K562 (cell line): ENCODE results near the gene FTH1. TPM values are rescaled to one million over a fixed set of nuclear protein-coding genes. Genes with fewer than 3 reads are reported as not detected.
A peak's percentile ranks its signal among the peaks of the same experiment; 100 is the strongest.

Experiments
- AFF4 ChIP-seq: sonication (generic); formaldehyde crosslinking; IDR thresholded peaks from 2 replicates; pipeline ENCODE4 v1.8.0; 2023; ENCODE audit warnings: mild to moderate bottlenecking, missing genetic modification reagents
- BCL6 ChIP-seq: fragments of 250-450 bp; sonication (Bioruptor Pico); IDR thresholded peaks from 2 replicates; pipeline ENCODE4 v1.4.0; 2020
- CBX3 ChIP-seq, 2 experiments: IDR thresholded peaks; 1 replicate in 1 of 2; 2 replicates in 1 of 2; pipeline ENCODE4 v1.6.1; 2012; ENCODE audit warnings: inconsistent platforms in 2 of 2, low read length in 2 of 2, borderline replicate concordance in 1 of 2, control low read depth in 1 of 2
- CHD4 ChIP-seq: fragments of 200-600 bp; sonication (generic); IDR thresholded peaks from 3 replicates; pipeline ENCODE4 v1.6.1; 2012; ENCODE audit warnings: low read depth, mild to moderate bottlenecking, mixed read lengths, low read length, inconsistent platforms; ENCODE audit not compliant: insufficient read depth, insufficient replicate concordance, poor library complexity, severe bottlenecking
- ESRRB ChIP-seq: fragments of 250-450 bp; sonication (Bioruptor Pico); IDR thresholded peaks from 2 replicates; pipeline ENCODE4 v1.5.0; 2020; ENCODE audit warnings: mild to moderate bottlenecking, moderate library complexity, borderline replicate concordance
- HSF4 ChIP-seq: fragments of 250-450 bp; sonication (Bioruptor Pico); IDR thresholded peaks from 2 replicates; pipeline ENCODE4 v2.1.2; 2022; ENCODE audit warnings: mild to moderate bottlenecking, moderate library complexity, borderline replicate concordance
- KDM4B ChIP-seq, 2 experiments: fragments of 450-650 bp in 1 of 2; sonication (generic) in 1 of 2; IDR thresholded peaks; 2 replicates each; pipeline ENCODE4 v1.6.1; 2016 to 2017; ENCODE audit warnings: borderline replicate concordance in 2 of 2, antibody characterized with exemption in 1 of 2, low read depth in 1 of 2, mild to moderate bottlenecking in 1 of 2
- POLR2AphosphoS5 ChIP-seq: IDR thresholded peaks from 2 replicates; pipeline ENCODE4 v1.6.1; 2011; ENCODE audit warnings: mild to moderate bottlenecking, low read depth, low read length, moderate library complexity; ENCODE audit not compliant: control insufficient read depth, insufficient read depth
- RAD21 ChIP-seq, 2 experiments: fragments of 250-450 bp in 1 of 2; fragments of 450-650 bp in 1 of 2; sonication (Bioruptor Pico) in 1 of 2; formaldehyde crosslinking in 1 of 2; IDR thresholded peaks in 1 of 2; conservative IDR thresholded peaks in 1 of 2; 2 replicates each; pipeline versions ENCODE4 v1.4.0 to v1.8.0; 2020 to 2022; ENCODE audit warnings: mild to moderate bottlenecking in 2 of 2, moderate library complexity in 1 of 2
- RNF219 ChIP-seq: fragments of 250-450 bp; sonication (Bioruptor Pico); IDR thresholded peaks from 2 replicates; pipeline ENCODE4 v1.5.0; 2022; ENCODE audit warnings: mild to moderate bottlenecking
- SMAD3 ChIP-seq: fragments of 450-650 bp; formaldehyde crosslinking; conservative IDR thresholded peaks from 2 replicates; pipeline ENCODE4 v1.4.0; 2020; ENCODE audit warnings: mild to moderate bottlenecking
- STAT5B ChIP-seq: fragments of 250-450 bp; sonication (Bioruptor Pico); IDR thresholded peaks from 2 replicates; pipeline ENCODE4 v1.8.0; 2021; ENCODE audit warnings: mild to moderate bottlenecking, inconsistent platforms
- TAF7 ChIP-seq: fragments of 450-650 bp; IDR thresholded peaks from 2 replicates; pipeline ENCODE4 v1.6.1; 2016; ENCODE audit warnings: missing genetic modification characterization, missing compliant biosample characterization
- TFAP4 ChIP-seq: sonication (generic); formaldehyde crosslinking; IDR thresholded peaks from 2 replicates; pipeline ENCODE4 v1.8.0; 2022; ENCODE audit warnings: missing genetic modification reagents, mild to moderate bottlenecking, moderate library complexity, borderline replicate concordance
- TFE3 ChIP-seq: fragments of 450-650 bp; formaldehyde crosslinking; IDR thresholded peaks from 2 replicates; pipeline ENCODE4 v1.4.0; 2020; ENCODE audit warnings: mild to moderate bottlenecking, mixed read lengths
- ZNF41 ChIP-seq: fragments of 250-450 bp; sonication (Bioruptor Pico); conservative IDR thresholded peaks from 2 replicates; pipeline ENCODE4 v1.4.0; 2020; ENCODE audit warnings: mild to moderate bottlenecking
- ZNF644 ChIP-seq: fragments of 200-800 bp; sonication (Bioruptor generic); IDR thresholded peaks from 2 replicates; pipeline ENCODE4 v1.6.1; 2016; ENCODE audit warnings: low read depth, missing genetic modification characterization, missing compliant biosample characterization
- ZNF764 ChIP-seq: fragments of 250-450 bp; sonication (Bioruptor Pico); IDR thresholded peaks from 2 replicates; pipeline ENCODE4 v1.4.0; 2020; ENCODE audit warnings: low read depth, mild to moderate bottlenecking, moderate library complexity
- polyA plus RNA-seq, 8 experiments: library from polyadenylated mRNA; depleted of rRNA in 4 of 8; stranded (reverse) in 5 of 8; unstranded in 3 of 8; fragments of >200 nt; fragmentation: Nextera tagmentation in 2 of 8; fragmentation: Illumina TruSeq in 1 of 8; extraction: Ambion mirVana in 2 of 8; extraction: Trizol in 1 of 8; gene quantifications; 2 replicates each; pipeline versions ENCODE4 v1.2.1 to v1.2.3, GENCODE V29; 2011 to 2014; ENCODE audit warnings: inconsistent platforms in 1 of 8, missing spikeins in 1 of 8
- total RNA-seq, 7 experiments: library from RNA; depleted of rRNA in 6 of 7; stranded (reverse); fragments of >200 nt in 6 of 7; fragmentation: Illumina TruSeq in 2 of 7; extraction: Trizol in 2 of 7; gene quantifications; 2 replicates each; pipeline versions ENCODE4 v1.2.1 to v1.2.3, GENCODE V29; 2011 to 2021; ENCODE audit warnings: low replicate concordance in 1 of 7

Gene FTH1
- total and polyA plus RNA-seq, 9 of the 15 experiments (the other 6 are each of a cell fraction or from before 2014, with no cell fraction given): 370 to 3,146 (median 802) TPM

- TF ChIP-seq AFF4: peak; percentile 97
- TF ChIP-seq CHD4: no peak
- no peak for TF ChIP-seq ZNF764
- no peak for TF ChIP-seq KDM4B (IDR thresholded peaks at IDR 0.05; ENCODE audit: borderline replicate concordance in 2 of 2, low read depth in 1 of 2)
- TF ChIP-seq BCL6 (CRISPR knock-in tag): no peak
- peak; percentile 95 for TF ChIP-seq SMAD3 (CRISPR knock-in tag)
- no peak for TF ChIP-seq CBX3 (IDR thresholded peaks at IDR 0.05; ENCODE audit: borderline replicate concordance in 1 of 2, low read length in 2 of 2)
- no peak for TF ChIP-seq HSF4 (CRISPR knock-in tag)
- TF ChIP-seq TFAP4 (CRISPR knock-in tag): peak; percentile 4; the same call in 1 of the 2 replicates
- TF ChIP-seq TAF7 (tag): no peak
- TF ChIP-seq RAD21 (CRISPR knock-in tag; conservative IDR thresholded peaks at IDR 0.05 in 1 of 2, IDR thresholded peaks at IDR 0.05 in 1 of 2): no peak; a peak in 1 of 4 replicates
- TF ChIP-seq ZNF644 (tag): 0 out of 2 replicates have a peak, but pooled peaks have one; percentile 64
- peak; percentile 76; the same call in 1 of the 2 replicates for TF ChIP-seq ZNF41 (CRISPR knock-in tag)
- peak; percentile 96 for TF ChIP-seq RNF219
- TF ChIP-seq TFE3 (CRISPR knock-in tag): peak; percentile 45
- TF ChIP-seq POLR2AphosphoS5: peak; percentile 61; the same call in 1 of the 2 replicates
- no peak for TF ChIP-seq STAT5B (CRISPR knock-in tag)
- TF ChIP-seq ESRRB: peak; percentile 90
These were observed 3.3 kb downstream of the FTH1 start (continued) for GRCh38 chr11:61964058-61964665.
